Dendritic cell treated with granulocyte-macrophage colony-stimulating factor and Interleukin-4, amounts not matched to agents 40 ng/mL and 50 ng/mL, for 4 days (primary cell): ENCODE results near the gene IQCF5.
"Not testable (repeated sequence)": the region's sequence is repeated elsewhere in the genome, so short reads cannot be mapped to it uniquely, and the experiment has no call there.

Source experiments
- H3K27ac Mint-ChIP-seq: one replicate; pipeline ENCODE4 v1.8.0; 2022; ENCODE audit warnings: mild to moderate bottlenecking, mixed read lengths
- H3K27me3 Mint-ChIP-seq: one replicate; pipeline ENCODE4 v1.8.0; 2022; ENCODE audit warnings: mild to moderate bottlenecking, mixed read lengths
- H3K36me3 Mint-ChIP-seq: one replicate; pipeline ENCODE4 v1.8.0; 2022; ENCODE audit warnings: low read depth, mixed read lengths
- H3K4me1 Mint-ChIP-seq: one replicate; pipeline ENCODE4 v1.8.0; 2022; ENCODE audit warnings: low read depth, mixed read lengths
- H3K4me3 Mint-ChIP-seq: one replicate; pipeline ENCODE4 v1.8.0; 2022; ENCODE audit warnings: mild to moderate bottlenecking, moderate library complexity, mixed read lengths
- H3K9me3 Mint-ChIP-seq: one replicate; pipeline ENCODE4 v1.8.0; 2022; ENCODE audit warnings: mixed read lengths
- intact Hi-C: fragments of 100-400 bp; cut with micrococcal nuclease; formaldehyde crosslinking; loops from one replicate; pipeline ENCODE4 v1.15.0; 2022

The IQCF5 gene

GRCh38 chr3:51886447-51886846 is 11.0 kb upstream of the IQCF5 start:
- H3K4me3 Mint-ChIP-seq = no peak overlapping the region
- intact Hi-C loops = no loop called here
- no peaks in the 10 kb centered on the region for H3K9me3 Mint-ChIP-seq
- peaks cover 21% of the 10 kb centered on the region for H3K27me3 Mint-ChIP-seq
- no peaks in the 10 kb centered on the region for H3K4me1 Mint-ChIP-seq
- no peaks in the 10 kb centered on the region for H3K36me3 Mint-ChIP-seq
- no peak overlapping the region for H3K27ac Mint-ChIP-seq

- H3K9me3 Mint-ChIP-seq = no peaks in the 10 kb centered on the region
- intact Hi-C loops = no loop called here
Observed at GRCh38 chr3:51879937-51880336, 4.5 kb upstream of the IQCF5 start.

GRCh38 chr3:51876186-51876585 is 785 bp upstream of the IQCF5 start:
- H3K27ac Mint-ChIP-seq = no peak overlapping the region
- peaks cover 15% of the 10 kb centered on the region for H3K27me3 Mint-ChIP-seq
- no peaks in the 10 kb centered on the region for H3K4me1 Mint-ChIP-seq
- H3K9me3 Mint-ChIP-seq = no peaks in the 10 kb centered on the region
- H3K4me3 Mint-ChIP-seq = no peak overlapping the region
- H3K36me3 Mint-ChIP-seq = no peaks in the 10 kb centered on the region
- intact Hi-C loops = no loop called here

More at GRCh38 chr3:51879937-51880336, 4.5 kb upstream of the IQCF5 start:
- no peaks in the 10 kb centered on the region for H3K4me1 Mint-ChIP-seq
- no peak overlapping the region for H3K27ac Mint-ChIP-seq
- H3K4me3 Mint-ChIP-seq = no peak overlapping the region
- no peaks in the 10 kb centered on the region for H3K36me3 Mint-ChIP-seq
- peaks cover 22% of the 10 kb centered on the region for H3K27me3 Mint-ChIP-seq

GRCh38 chr3:51874889-51875288 is 512 bp downstream of the IQCF5 start:
- Mint-ChIP-seq H3K4me3 (no peak overlapping the region), H3K9me3 (no peaks in the 10 kb centered on the region), H3K27me3 (peaks cover 13% of the 10 kb centered on the region), H3K27ac (no peak overlapping the region), H3K4me1 (no peaks in the 10 kb centered on the region), H3K36me3 (no peaks in the 10 kb centered on the region)
- intact Hi-C loops = no loop called here

- no peaks in the 10 kb centered on the region for H3K4me1 Mint-ChIP-seq
- no peak overlapping the region for H3K27ac Mint-ChIP-seq
- H3K9me3 Mint-ChIP-seq = no peaks in the 10 kb centered on the region
- no peak overlapping the region for H3K4me3 Mint-ChIP-seq
- H3K27me3 Mint-ChIP-seq = peaks cover 11% of the 10 kb centered on the region
- H3K36me3 Mint-ChIP-seq = no peaks in the 10 kb centered on the region
- intact Hi-C loops = no loop called here
Observed at GRCh38 chr3:51874411-51874810, 990 bp downstream of the IQCF5 start.

GRCh38 chr3:51873876-51874275 is 1.5 kb downstream of the IQCF5 start:
- intact Hi-C loops = no loop called here
- Mint-ChIP-seq H3K36me3 (no peaks in the 10 kb centered on the region), H3K27me3 (peaks cover 16% of the 10 kb centered on the region), H3K9me3 (no peaks in the 10 kb centered on the region), H3K27ac (no peak overlapping the region), H3K4me3 (no peak overlapping the region), H3K4me1 (no peaks in the 10 kb centered on the region)

- intact Hi-C loops = no loop called here
- peaks cover 15% of the 10 kb centered on the region for H3K27me3 Mint-ChIP-seq
- no peaks in the 10 kb centered on the region for H3K36me3 Mint-ChIP-seq
- no peak overlapping the region for H3K27ac Mint-ChIP-seq
- no peaks in the 10 kb centered on the region for H3K4me1 Mint-ChIP-seq
- no peaks in the 10 kb centered on the region for H3K9me3 Mint-ChIP-seq
- H3K4me3 Mint-ChIP-seq = no peak overlapping the region
Observed at GRCh38 chr3:51873253-51873766, 2.1 kb downstream of the IQCF5 start.

- no peak overlapping the region for H3K27ac Mint-ChIP-seq
- H3K9me3 Mint-ChIP-seq = no peaks in the 10 kb centered on the region
- no peaks in the 10 kb centered on the region for H3K4me1 Mint-ChIP-seq
- no peak overlapping the region for H3K4me3 Mint-ChIP-seq
- intact Hi-C loops = no loop called here
- peaks cover 12% of the 10 kb centered on the region for H3K27me3 Mint-ChIP-seq
- H3K36me3 Mint-ChIP-seq = no peaks in the 10 kb centered on the region
Observed at GRCh38 chr3:51869304-51869703, 6.1 kb downstream of the IQCF5 start.

- H3K36me3 Mint-ChIP-seq, H3K4me1 Mint-ChIP-seq, intact Hi-C loops, H3K4me3 Mint-ChIP-seq, H3K9me3 Mint-ChIP-seq, H3K27ac Mint-ChIP-seq: not testable (repeated sequence)
- H3K27me3 Mint-ChIP-seq = peaks cover 13% of the 10 kb centered on the region
Observed at GRCh38 chr3:51868896-51869295, 6.5 kb downstream of the IQCF5 start.

GRCh38 chr3:51862886-51863285 is 12.5 kb downstream of the IQCF5 start:
- H3K27ac Mint-ChIP-seq = no peak overlapping the region
- H3K4me1 Mint-ChIP-seq = peaks cover 6% of the 10 kb centered on the region
- no peak overlapping the region for H3K4me3 Mint-ChIP-seq
- intact Hi-C loops = no loop called here
- no peaks in the 10 kb centered on the region for H3K36me3 Mint-ChIP-seq
- no peaks in the 10 kb centered on the region for H3K9me3 Mint-ChIP-seq
- H3K27me3 Mint-ChIP-seq = peaks cover 12% of the 10 kb centered on the region

GRCh38 chr3:51860703-51861665 is 14.4 kb downstream of the IQCF5 start, which contains the start of gene IQCF2:
TSS of gene IQCF2 (plus strand) at chr3:51861615. CDS start at chr3:51861667, 52 bp downstream.
- intact Hi-C loops = no loop called here
- H3K27me3 Mint-ChIP-seq = peaks cover 9% of the 10 kb centered on the region
- H3K4me3 Mint-ChIP-seq = no peak within 1 kb of the TSS
- H3K9me3 Mint-ChIP-seq = no peaks in the 10 kb centered on the region
- peaks cover 6% of the 10 kb centered on the region for H3K4me1 Mint-ChIP-seq
- no peaks in the 10 kb centered on the region for H3K36me3 Mint-ChIP-seq
- no peak within 1 kb of the TSS for H3K27ac Mint-ChIP-seq

GRCh38 chr3:51855411-51855810 is 20.0 kb downstream of the IQCF5 start:
- H3K36me3 Mint-ChIP-seq, H3K9me3 Mint-ChIP-seq, H3K4me1 Mint-ChIP-seq, H3K27ac Mint-ChIP-seq, H3K27me3 Mint-ChIP-seq, H3K4me3 Mint-ChIP-seq, intact Hi-C loops: not testable (repeated sequence)

GRCh38 chr3:51845129-51845528 is 30.3 kb downstream of the IQCF5 start:
- Mint-ChIP-seq H3K27me3 (peaks cover 28% of the 10 kb centered on the region), H3K4me1 (no peaks in the 10 kb centered on the region), H3K9me3 (peaks cover 21% of the 10 kb centered on the region), H3K36me3 (no peaks in the 10 kb centered on the region), H3K27ac (no peak overlapping the region), H3K4me3 (no peak overlapping the region)
- intact Hi-C loops = no loop called here

- Mint-ChIP-seq H3K36me3 (no peaks in the 10 kb centered on the region), H3K4me1 (no peaks in the 10 kb centered on the region), H3K4me3 (no peak overlapping the region), H3K9me3 (peaks cover 8% of the 10 kb centered on the region), H3K27ac (no peak overlapping the region), H3K27me3 (peaks cover 21% of the 10 kb centered on the region)
- intact Hi-C loops = no loop called here
Observed at GRCh38 chr3:51836606-51837005, 38.8 kb downstream of the IQCF5 start.
